DMS153 treated with DMSO at 0.1 percent for 48 hours (cell line): ENCODE data around the gene COX4I1.
"Not testable (repeated sequence)": the region's sequence is repeated elsewhere in the genome, so short reads cannot be mapped to it uniquely, and the experiment has no call there.

Source experiments
- DNase-seq: peaks from one replicate; lab custom pipeline; 2025; ENCODE audit not compliant: unreplicated experiment; lab: John Stamatoyannopoulos, UW

COX4I1 gene

DNA sequence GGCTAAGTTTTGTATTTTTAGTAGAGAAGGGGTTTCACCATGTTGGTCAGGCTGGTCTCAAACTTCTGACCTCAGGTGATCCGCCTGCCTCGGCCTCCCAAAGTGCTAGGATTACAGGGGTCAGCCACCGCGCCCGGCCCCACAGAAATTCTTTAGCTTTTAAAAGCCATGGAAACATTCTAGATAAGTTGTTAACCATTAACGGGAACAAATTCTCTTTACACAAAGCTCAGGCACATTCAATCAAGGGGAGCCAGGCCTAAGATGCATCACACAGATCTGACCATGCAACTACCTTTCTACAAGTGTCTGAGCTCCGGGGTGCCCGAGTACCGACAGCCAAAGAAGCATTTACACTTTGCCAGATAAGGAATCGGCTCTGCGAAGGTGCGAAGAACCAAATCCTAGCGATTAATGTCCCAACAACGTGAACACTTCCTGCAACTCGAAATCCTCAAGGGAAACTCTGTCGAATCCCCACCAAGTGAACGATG, 1.2 kb upstream of the COX4I1 start:
- DNase-seq = no peak

DNA sequence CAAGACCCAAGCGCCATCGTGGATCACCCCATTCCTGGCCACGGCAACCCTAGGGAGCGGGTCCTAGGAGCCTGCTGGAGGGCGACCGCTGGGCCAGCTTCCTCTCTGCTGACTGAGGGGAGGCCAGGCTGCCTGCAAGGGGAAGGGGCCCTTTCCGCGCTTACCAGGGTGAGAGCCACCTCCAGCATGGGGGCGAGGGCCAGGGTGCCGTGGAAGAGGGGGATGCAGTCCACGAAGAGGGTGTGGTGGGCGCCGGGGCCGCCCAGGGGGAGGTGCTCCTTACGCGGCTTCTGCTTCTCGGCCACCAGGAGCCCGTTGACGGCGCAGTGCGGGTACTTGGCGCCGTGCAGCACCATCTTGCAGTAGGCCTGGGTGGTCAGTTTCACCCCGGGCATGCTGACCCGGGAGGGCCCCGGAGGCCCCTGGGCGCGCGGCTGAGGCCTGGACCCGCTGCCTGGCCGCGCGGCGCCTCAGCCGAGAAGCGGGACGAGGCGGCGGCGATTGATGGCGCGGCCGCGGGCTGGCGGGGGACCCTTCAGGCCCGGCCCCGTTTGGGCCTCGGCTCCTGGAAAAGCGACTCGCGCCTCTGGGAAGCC, 496 bp upstream of the COX4I1 start:
- no peak for DNase-seq

DNA sequence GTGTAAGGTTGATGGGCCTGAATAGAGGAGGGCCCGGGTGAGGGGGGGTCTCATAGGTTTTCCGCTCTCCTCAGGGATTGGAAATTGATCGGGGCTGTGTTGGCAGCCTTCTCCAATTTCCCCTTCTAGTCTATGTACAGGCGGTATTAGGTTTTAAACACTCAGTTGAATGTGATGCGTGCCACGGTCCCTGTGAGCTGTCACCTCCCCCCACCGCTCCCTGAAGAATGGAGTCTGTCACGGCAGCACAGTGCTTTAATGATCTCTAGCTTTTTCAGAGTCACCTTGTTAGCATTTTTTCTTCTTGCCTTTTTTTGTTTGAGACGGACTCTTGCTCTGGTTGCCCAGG, 800 bp downstream of the COX4I1 start:
- no peak for DNase-seq

DNA sequence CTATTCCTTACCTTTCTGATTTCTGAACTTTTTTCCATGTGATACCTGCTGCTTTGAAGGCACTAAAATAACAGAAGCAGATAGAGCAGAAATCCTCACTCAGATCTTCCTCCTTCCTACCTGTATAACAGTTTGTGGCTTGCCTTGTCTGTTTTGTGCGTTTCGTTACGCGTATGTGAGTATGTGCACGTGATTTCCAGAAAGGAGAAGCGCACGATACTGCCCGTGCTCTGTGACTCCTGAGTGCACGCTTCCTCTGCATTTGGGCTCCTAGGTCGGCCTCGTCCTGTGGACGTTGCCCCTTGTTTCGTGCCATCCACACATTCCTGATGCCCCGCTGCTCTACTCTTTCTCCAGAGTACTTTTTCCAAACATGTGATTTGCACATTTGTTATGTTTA, 4.1 kb downstream of the COX4I1 start:
- DNase-seq = no peak

DNA sequence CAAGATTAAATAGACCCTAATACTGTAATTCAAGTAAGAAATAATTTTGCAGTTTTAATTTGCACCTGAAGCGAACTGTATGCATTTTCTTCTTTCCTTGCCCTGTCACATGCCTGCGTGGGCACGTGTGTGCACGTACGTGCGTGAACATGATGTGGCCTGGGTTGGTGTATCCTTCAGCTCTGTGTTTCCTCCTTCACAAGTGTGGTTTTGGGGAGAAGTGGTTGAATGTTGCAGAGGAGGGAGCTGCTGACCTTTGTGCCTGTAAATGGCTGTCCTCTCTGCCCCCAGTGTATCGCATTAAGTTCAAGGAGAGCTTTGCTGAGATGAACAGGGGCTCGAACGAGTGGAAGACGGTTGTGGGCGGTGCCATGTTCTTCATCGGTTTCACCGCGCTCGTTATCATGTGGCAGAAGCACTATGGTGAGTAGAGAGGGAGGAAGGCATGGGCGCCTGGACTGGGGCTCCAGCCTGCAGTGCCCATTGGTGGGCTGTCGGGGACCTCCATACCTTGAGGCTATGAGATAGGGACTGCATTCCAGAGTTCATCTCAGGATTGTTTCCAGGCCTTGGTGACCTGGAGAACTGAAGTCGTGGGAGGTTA, 6.0 kb downstream of the COX4I1 start:
- DNase-seq = no peak

DNA sequence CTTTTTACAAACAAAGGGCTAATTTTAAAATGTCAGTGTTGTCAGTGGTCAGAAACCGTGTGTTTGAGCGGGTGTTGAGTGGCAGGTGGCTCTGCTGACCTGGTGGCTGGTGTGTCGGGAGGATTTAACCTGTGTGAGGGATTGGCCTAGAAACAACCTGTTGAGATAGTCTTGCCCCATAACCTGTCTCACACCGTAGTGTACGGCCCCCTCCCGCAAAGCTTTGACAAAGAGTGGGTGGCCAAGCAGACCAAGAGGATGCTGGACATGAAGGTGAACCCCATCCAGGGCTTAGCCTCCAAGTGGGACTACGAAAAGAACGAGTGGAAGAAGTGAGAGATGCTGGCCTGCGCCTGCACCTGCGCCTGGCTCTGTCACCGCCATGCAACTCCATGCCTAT, 7.0 kb downstream of the COX4I1 start:
- DNase-seq = no peak

DNA sequence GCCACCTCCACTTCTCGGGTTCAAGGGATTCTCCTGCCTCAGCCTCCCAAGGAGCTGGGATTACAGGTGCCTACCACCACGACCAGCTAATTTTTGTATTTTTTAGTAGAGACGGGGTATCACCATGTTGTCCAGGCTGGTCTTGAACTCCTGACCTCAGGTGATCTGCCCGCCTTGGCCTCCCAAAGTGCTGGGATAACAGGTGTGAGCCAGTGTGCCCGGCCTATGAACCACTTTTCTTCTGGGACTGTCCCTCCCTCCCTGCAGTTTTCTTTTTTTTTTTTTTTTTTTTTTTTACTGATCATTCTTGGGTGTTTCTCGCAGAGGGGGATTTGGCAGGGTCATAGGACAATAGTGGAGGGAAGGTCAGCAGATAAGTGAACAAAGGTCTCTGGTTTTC, 7.8 kb downstream of the COX4I1 start:
- not testable (repeated sequence) for DNase-seq

DNA sequence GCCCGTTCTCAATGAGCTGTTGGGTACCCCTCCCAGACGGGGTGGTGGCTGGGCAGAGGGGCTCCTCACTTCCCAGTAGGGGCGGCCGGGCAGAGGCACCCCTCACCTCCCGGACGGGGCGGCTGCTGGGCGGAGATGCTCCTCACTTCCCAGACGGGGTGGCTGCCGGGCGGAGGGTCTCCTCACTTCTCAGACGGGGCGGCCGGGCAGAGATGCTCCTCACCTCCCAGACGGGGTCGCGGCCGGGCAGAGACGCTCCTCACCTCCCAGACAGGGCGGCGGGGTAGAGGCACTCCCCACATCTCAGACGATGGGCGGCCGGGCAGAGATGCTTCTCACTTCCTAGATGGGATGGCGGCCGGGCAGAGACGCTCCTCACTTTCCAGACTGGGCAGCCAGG, 8.6 kb downstream of the COX4I1 start:
- DNase-seq = not testable (repeated sequence)

DNA sequence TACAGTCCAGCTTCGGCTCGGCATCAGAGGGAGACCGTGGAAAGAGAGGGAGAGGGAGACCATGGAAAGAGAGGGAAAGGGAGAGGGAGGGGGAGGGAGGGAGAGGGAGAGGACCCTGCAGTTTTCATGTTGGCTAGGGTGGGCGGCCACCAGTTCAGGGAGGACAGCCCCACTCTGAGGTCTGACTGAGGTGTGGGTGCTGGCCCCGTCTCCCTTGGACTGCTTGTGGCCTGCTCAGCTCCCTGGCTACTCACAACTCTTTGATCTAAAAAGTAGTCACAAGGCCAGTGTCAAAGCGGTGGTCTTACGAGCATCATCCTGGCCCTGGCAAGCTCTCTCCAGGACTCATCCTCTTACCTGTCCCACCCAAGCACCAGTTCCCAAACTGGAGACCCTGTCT, 9.4 kb downstream of the COX4I1 start:
- DNase-seq = no peak

DNA sequence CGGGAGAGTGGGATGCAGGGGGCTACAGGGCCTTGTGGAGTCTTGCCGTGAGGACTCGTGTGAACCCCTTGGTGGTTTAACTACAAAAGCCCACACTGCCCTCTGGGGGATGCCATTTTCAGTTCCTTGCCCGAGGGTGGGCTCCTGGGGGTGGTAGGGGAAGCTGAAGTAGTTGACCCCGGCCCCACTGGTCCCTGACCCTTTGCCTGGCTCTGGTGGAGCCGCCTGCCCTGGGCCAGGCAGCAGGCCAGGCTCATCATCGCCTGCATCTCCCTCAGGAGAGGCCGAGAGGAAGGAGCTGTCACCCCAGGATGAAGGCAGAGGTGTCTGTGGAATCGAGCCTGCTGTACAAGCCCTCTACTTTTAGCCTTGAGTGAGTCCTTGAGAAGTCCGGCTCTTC, 10.2 kb downstream of the COX4I1 start:
- no peak for DNase-seq

DNA sequence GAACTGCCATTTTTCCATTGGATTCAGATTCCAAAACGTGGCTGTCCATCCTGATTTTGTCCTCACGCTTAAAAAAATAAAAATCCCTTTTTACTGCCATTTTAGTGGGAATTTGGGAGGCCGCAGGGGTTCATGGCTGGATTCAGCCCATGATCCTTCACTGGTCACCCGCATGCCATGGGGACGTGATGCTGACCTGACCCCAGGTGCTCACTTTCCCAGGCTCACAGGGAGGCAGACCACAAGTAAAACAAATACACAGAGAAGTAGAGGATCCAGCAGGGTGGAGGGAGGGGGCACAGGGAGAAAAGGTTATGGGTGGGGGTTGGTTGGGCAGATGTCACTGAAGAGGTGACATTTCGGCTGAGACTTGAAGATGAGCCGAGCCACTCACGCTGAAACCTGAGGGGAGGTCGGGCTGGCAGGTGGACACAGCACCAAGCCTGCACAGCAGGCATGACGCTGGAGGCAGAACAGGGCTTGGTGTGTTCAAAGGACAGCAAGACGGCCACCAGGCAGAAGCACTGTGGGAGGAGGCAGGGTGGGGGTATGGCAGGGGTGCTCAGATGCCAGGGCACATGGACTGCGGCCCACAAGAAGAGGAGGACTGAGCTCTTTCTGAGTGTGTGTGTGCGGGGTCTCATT, 10.7 kb downstream of the COX4I1 start:
- DNase-seq = no peak

DNA sequence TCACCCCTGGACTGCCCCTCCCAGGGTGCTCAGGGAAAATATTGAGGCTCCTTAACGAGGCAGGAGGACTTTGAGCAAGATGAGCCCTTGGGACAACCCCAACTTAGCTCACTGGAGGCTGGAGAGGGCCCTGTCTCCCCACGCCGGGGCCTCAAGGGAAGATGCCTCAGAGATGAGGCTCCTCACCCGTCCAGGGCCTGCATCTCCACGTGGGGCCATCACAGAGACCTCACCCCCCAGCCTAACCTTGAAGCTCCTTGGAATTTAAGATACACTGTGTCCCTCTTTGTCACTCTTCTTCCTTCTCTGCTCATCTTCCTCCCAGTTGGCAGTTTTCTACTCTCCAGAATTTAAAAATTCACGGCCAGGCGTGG, 11.2 kb downstream of the COX4I1 start:
- no peak for DNase-seq

DNA sequence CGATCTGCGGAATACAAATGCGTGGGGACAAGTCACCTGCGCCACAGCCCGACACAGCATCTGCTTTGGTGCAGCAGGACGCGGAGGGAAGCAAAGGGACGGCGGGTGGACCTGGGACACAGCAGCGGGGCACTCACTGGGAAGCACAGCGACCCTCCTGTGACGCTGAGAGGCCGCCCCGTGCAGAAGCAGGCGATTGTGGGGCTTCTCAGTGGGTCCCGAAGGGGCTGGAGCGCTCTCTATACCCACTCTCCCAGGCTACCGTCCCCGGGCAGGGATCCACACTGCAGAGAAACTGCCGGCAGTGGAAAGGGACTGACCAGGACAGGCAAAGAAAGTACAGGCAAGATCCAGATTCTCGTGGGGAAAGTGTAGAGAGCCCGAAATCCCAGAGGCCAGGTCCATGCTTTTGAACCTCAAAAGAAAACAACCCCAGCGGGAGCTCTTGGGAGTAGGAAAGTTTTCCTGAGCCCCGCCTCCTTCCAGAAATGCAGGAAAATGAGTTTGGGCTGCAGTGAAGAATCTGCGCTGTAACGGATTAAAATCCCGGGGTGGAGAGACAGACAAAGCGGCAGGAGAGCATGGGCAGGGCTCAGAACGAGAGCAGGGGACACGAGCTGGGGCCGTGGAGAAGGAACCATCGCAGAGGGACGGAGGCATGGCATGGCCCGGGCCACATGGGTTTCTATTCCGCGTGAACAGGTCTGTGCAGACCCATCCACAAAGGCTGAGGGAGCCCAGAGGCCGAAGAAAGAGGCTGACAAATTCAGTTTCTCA, 12.7 kb downstream of the COX4I1 start:
- no peak for DNase-seq

DNA sequence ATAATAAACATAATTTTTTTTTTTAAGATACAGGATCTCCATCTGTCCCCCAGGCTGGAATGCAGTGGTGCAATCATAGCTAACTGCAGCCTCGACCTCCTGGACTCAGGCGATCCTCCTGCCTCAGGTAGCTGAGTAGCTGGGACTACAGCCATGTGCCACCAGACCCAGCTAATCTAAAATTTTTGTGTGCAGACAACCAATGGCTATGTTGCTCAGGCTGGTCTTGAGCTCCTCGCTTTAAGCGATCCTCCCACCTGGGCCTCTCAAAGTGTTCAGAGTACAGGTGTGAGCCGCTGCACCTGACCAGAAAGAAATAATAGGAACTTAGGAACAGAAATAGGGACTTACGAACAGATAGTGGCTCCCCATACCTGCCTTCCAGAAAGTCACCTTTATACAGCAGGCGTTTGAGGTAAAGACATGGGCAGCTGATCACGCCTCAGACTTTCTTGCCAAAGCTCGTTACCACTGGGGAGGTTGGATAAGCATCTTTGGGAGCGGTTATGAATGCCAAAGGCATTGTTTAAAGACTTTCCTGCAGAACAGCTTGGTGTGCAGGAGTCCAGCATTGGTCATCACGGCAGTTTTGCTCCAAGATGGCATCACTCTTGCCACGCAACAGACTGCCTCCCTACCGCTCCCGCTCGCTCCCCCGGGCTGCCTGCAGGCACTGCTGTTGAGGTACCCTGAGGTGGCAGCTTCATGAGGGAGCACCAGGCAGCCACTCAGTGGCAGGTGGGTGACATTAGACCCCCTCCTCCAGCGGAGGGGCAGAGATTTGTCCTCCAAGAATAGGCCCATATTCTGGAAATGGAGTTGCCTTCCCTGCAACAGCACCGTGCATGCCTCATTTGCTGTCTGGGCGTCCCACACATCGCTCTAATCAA, 13.6 kb downstream of the COX4I1 start:
- no peak for DNase-seq

DNA sequence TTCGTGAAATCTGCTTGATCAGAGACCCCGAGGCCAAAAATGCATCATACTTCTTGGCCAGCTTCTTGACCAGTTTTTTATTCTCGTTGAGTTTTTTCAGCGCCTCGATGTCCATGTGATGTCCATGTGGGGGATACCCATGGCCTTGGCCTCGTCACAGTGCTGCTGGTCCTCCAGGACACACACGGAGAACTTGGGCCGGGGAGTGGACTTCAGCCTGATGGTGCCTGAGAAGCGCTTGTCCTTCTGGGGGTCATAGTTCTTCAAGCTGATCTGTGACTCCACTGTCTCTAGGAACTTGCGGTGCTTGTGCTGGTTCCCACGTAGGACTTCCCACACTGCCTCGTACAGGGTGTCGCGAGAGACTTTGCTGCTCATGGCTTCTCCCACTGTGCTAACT, 16.7 kb downstream of the COX4I1 start:
- no peak for DNase-seq

DNA sequence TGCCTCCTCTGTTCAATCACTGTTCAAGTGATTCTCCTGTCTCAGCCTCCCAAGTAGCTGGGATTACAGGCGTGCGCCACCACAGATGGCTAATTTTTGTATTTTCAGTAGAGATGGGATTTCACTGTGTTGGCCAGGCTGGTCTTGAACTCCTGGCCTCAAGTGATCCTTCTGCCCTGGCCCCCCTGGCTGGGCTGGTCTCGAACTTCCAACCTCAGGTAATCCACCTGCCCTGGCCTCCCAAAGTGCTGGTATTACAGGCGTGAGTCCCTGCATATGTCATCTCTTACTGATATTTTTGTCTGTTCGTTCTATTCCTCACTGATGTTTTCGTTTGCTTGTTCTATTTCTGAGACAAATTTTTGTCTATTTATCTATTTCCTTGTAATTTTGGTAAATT, 17.7 kb downstream of the COX4I1 start:
- not testable (repeated sequence) for DNase-seq

DNA sequence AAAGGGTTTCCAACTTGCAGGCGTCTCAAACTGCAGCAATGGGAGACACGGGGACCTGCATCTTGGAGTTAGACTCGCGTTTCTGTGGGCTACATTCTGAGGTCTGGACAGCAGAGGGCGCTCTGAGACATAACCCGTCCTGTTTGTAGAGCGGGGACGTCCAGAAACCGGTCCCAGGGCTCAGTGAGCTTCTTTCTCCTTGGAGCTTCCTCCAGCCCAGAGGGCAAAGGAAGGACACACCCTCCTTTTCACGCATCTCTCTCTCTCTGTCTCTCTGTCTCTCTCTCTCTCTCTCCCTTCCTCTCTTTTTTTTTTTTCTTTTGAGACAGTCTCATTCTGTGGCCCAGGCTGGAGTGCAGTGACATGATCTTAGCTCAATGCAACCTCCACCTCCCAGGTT, 19.8 kb downstream of the COX4I1 start:
- peak; percentile 53 for DNase-seq

DNA sequence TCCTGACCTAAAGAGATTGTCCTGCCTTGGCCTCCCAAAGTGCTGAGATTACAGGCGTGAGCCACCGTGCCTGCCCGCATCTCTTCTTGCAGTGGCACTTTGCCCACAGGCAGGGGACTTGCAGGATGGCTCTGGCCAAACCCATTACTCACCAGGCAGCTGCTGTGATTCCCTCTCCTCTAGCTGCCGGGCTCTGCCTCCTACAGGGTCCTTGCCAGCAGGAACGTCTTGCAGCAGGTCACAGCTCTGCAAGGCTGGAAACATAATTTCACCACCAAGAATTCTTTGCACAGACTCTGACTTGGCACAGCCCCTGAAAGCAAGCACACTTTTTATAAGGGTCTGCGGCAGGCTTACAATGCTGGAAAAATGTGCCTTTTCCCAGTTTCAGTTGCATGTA, 20.3 kb downstream of the COX4I1 start:
- no peak for DNase-seq

DNA sequence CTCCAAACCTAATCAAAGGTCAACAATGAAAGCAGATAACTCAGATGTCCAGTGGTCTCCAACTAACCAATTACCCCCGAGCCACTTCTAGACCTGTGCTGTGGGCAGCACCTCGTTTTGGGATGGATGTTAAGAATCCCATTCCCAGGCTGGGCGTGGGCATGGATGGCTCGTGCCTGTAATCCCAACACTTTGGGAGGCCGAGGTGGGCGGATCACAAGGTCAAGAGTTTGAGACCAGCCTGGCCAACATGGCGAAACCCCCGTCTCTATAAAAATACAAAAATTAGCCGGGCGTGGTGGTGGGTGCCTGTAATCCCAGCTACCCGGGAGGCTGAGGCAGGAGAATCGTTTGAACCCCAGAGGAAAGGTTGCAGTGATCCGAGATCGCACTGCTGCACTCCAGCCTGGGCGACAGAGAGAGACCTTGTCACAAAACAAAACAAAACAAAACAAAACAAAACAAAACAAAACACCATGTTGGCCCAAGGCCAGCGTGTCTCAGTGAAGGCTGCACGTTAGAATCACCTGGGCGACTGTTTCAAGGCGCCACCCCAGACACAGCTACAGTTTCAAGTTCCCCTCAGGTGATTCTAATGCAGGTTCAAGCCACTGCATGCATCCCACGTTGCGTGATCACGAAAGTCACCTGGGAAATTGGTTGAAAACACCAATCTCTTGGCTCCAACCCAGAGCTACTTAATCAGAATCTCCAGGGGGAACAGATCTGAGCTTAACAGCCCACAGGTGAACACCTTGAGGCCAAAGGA, 21.3 kb downstream of the COX4I1 start:
- no peak for DNase-seq

DNA sequence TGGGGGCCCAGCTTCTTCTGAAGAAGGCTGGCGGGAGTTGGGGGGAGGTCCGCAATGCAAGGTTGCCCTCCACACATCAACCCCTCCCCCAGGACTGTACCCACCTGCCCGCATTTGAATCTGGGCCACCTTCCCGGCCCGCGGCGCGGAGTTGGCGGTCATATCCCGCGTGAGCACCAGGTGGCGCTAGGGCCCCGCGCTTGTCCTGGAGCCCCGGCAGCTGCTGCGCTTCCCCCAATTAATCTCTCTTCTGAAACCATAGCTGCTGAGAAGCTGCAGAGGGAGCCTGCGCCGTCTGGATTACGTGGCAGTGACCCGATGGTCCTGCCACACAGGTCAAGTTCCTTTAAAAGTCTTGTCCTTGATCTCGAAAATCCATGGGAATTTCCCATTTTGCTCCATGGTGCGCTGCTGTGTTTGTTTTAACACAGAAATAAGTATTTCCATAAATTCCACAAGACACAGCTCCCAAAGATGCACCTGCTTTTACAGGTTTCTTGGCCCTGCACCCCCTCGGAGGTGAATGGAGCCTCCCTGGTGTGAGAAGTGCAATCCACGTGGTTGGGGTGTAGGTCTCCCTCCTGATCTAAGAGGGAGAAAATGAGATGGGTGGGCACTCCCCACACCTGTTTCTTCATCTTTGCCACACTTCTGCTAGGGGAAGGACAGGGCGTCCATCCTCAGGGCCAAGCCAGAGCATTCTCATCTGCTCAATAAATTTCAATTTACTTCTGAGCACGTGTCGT, 22.1 kb downstream of the COX4I1 start:
- peak; percentile 62 for DNase-seq
